Tibial artery (tissue), 4 donors: ENCODE measurements around the gene IL6R.

Experiments used
- DNase-seq, 2 donors: peaks; one replicate each; pipeline ENCODE4 v3.0.0-alpha.2; 2019
- H3K27ac ChIP-seq, 2 donors: fragments of 200-600 bp; sonication (generic) in 1 of 2; 1 replicate in 1 of 2; 2 replicates in 1 of 2; pipeline ENCODE4 v1.5.1; 2018 to 2019; ENCODE audit warnings: mild to moderate bottlenecking in 1 of 2
- H3K27me3 ChIP-seq, 2 donors: fragments of 200-600 bp; sonication (generic) in 1 of 2; one replicate each; pipeline versions ENCODE4 v1.5.1 to v1.6.0; 2016 to 2019
- H3K36me3 ChIP-seq, 3 donors: fragments of 200-600 bp; sonication (generic) in 2 of 3; one replicate each; pipeline ENCODE4 v1.5.1; 2016 to 2019; ENCODE audit warnings: mild to moderate bottlenecking in 2 of 3
- H3K4me1 ChIP-seq, 4 donors: fragments of 200-600 bp; sonication (generic) in 2 of 4; 1 replicate in 3 of 4; 2 replicates in 1 of 4; pipeline ENCODE4 v1.5.1; 2016 to 2019
- H3K4me3 ChIP-seq, 2 donors: fragments of 200-600 bp; sonication (generic) in 1 of 2; 1 replicate in 1 of 2; 2 replicates in 1 of 2; pipeline ENCODE4 v1.5.1; 2018 to 2019; ENCODE audit warnings: mild to moderate bottlenecking in 2 of 2
- H3K9me3 ChIP-seq, 3 donors: fragments of 200-600 bp; sonication (generic) in 1 of 3; one replicate each; pipeline ENCODE4 v1.5.1; 2016 to 2019
- CTCF ChIP-seq, 2 experiments: fragments of 200-600 bp in 1 of 2; fragments of 450-650 bp in 1 of 2; IDR thresholded peaks; one replicate each; pipeline ENCODE4 v1.5.1; 2017 to 2019; ENCODE audit warnings: antibody characterized with exemption in 2 of 2, mild to moderate bottlenecking in 1 of 2, moderate library complexity in 1 of 2
- intact Hi-C: fragments of 100-400 bp; cut with DNase I; formaldehyde crosslinking; loops from one replicate; pipeline ENCODE4 v1.15.0; 2023; ENCODE audit warnings: low total_unique reads

The IL6R gene

GRCh38 chr1:154445040-154445472 is 39.9 kb downstream of the IL6R start:
- Histone ChIP-seq H3K4me3 (no peak overlapping the region), H3K36me3 (peaks cover 50 to 76% (median 55%) of the 10 kb centered on the region in 3 donors), H3K27me3 (no peaks in the 10 kb centered on the region), H3K27ac (no peak overlapping the region), H3K4me1 (peaks cover 0 to 15% (median 9%) of the 10 kb centered on the region in 4 donors), H3K9me3 (no peaks in the 10 kb centered on the region)
- TF ChIP-seq CTCF (IDR thresholded peaks at IDR 0.05), result no peak
- intact Hi-C loops, result no loop called here
- no peak for DNase-seq

DNA sequence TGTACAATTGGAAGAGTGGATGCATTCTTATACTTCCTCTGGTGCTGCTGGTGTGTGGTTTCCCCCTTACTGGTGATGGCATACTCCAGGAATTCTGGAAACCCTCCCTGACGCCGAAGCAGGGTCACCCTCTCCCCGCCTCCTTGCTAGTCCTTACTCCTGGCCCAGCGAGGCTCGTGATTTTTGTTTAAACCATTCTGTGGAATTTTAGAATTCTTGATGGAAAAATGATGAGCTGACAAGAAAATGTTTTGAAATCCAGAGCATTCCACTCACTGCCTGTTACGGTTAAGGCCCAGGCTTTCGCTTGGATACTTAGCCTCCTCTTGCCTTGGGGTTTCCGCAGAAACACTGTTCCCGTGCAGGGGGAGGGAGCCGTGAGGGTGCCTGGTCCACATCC is 41.1 kb downstream of the IL6R start:
- intact Hi-C loops, result no loop called here
- TF ChIP-seq CTCF (IDR thresholded peaks at IDR 0.05), result no peak
- DNase-seq, result peak; percentile 71 to 88
- Histone ChIP-seq H3K4me3 (no peak overlapping the region), H3K27ac (peak overlapping the region in 1 of 2 donors; percentile 47), H3K36me3 (peaks cover 59 to 79% (median 62%) of the 10 kb centered on the region in 3 donors), H3K9me3 (no peaks in the 10 kb centered on the region), H3K27me3 (no peaks in the 10 kb centered on the region), H3K4me1 (peaks cover 0 to 15% (median 9%) of the 10 kb centered on the region in 4 donors)

GRCh38 chr1:154446789-154447188 is 41.6 kb downstream of the IL6R start:
- DNase-seq, result no peak
- Histone ChIP-seq H3K4me3 (no peak overlapping the region), H3K27me3 (no peaks in the 10 kb centered on the region), H3K4me1 (peaks cover 0 to 15% (median 7%) of the 10 kb centered on the region in 4 donors), H3K36me3 (peaks cover 64 to 84% (median 66%) of the 10 kb centered on the region in 3 donors), H3K27ac (no peak overlapping the region), H3K9me3 (no peaks in the 10 kb centered on the region)
- intact Hi-C loops, result no loop called here
- no peak for TF ChIP-seq CTCF (IDR thresholded peaks at IDR 0.05)

- intact Hi-C loops, result no loop called here
- H3K27ac ChIP-seq, result no peak overlapping the region
- no peaks in the 10 kb centered on the region for H3K27me3 ChIP-seq
- H3K36me3 ChIP-seq, result peaks cover 69 to 89% (median 75%) of the 10 kb centered on the region in 3 donors
- no peak for DNase-seq
- no peak overlapping the region for H3K4me3 ChIP-seq
- peaks cover 0 to 15% (median 12%) of the 10 kb centered on the region in 4 donors for H3K4me1 ChIP-seq
- no peaks in the 10 kb centered on the region for H3K9me3 ChIP-seq
- TF ChIP-seq CTCF (IDR thresholded peaks at IDR 0.05), result no peak
These were observed 43.2 kb downstream of the IL6R start for GRCh38 chr1:154448331-154448811.

DNA sequence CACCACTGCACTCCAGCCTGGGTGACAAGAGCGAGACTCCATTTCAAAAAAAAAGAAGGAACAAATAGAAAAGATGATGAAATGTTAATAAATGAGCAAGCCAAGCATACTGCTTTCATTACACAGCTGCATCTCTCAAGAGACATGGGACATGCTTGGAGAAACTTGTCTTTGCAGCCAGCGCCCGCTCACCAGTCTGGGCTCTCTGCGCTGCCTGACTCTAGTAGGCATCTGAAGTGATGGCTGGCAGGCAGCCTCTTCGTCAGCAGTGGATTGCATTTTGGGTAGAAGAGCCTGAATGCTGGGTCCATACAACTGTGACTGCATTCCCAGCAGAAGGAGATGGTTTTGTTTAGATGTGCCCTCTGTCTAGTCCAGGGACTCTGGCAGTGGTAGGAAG is 48.0 kb downstream of the IL6R start:
- Histone ChIP-seq H3K27me3 (no peaks in the 10 kb centered on the region), H3K9me3 (no peaks in the 10 kb centered on the region), H3K4me3 (no peak overlapping the region), H3K27ac (no peak overlapping the region), H3K36me3 (peaks cover 54 to 97% (median 60%) of the 10 kb centered on the region in 3 donors), H3K4me1 (peaks cover 0 to 11% (median 1%) of the 10 kb centered on the region in 4 donors)
- no peak for DNase-seq
- no peak for TF ChIP-seq CTCF (IDR thresholded peaks at IDR 0.05)
- intact Hi-C loops, result no loop called here
